Measurements from ENCODE around the gene LIPA.
"Not testable (repeated sequence)": the region's sequence is repeated elsewhere in the genome, so short reads cannot be mapped to it uniquely, and the experiment has no call there.

LIPA gene

GRCh38 chr10:89251409-89252224, at the start of gene LIPA:
Gene LIPA, minus strand, starts transcription at chr10:89251775. Its CDS starts 4,127 bp downstream, at chr10:89247648.
- DNase-seq: peak; percentile 92 to 99 (median 97)
- intact Hi-C loops (cut with DNase I): loop anchor here (5.0 kb wide), 1 partner anchor 34 kb away; no protein-coding TSS in a partner anchor

GRCh38 chr10:89301232-89301631, 49.7 kb upstream of the LIPA start:
- intact Hi-C loops (cut with DNase I): no loop called here
- DNase-seq: peak in 10 of 42 donors; percentile 12 to 70 (median 30)

GRCh38 chr10:89299031-89299430, 47.5 kb upstream of the LIPA start:
- intact Hi-C loops (cut with DNase I): no loop called here
- no peak for DNase-seq

- intact Hi-C loops (cut with DNase I): no loop called here
- DNase-seq: no peak
Observed at GRCh38 chr10:89297791-89298190, 46.2 kb upstream of the LIPA start.

- DNase-seq: no peak
- intact Hi-C loops (cut with DNase I): no loop called here
Observed at GRCh38 chr10:89297356-89297755, 45.8 kb upstream of the LIPA start.

DNA sequence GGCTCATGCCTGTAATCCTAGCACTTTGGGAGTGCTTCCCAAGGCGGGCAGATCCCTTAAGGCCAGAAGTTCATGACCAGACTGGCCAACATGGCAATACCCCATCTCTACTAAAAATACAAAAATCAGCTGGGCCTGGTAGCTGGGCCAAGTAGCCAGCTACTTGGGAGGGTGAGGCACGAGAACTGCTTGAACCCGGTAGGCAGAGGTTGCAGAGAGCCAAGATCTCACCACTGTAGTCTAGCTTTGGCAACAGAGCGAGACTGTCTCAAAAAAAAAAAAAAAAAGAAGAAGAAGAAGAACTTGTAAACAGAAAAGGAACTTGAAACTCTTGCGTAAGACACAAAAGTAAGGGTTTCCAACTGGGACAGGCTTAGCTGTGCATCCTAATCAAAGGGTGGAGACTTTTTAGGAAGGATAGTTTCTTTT, 44.7 kb upstream of the LIPA start:
- intact Hi-C loops (cut with DNase I): no loop called here
- DNase-seq: peak in 3 of 42 donors; percentile 28 to 31 (median 30)

- intact Hi-C loops (cut with DNase I): no loop called here
- DNase-seq: no peak
Observed at GRCh38 chr10:89295597-89295996, 44.0 kb upstream of the LIPA start.

DNA sequence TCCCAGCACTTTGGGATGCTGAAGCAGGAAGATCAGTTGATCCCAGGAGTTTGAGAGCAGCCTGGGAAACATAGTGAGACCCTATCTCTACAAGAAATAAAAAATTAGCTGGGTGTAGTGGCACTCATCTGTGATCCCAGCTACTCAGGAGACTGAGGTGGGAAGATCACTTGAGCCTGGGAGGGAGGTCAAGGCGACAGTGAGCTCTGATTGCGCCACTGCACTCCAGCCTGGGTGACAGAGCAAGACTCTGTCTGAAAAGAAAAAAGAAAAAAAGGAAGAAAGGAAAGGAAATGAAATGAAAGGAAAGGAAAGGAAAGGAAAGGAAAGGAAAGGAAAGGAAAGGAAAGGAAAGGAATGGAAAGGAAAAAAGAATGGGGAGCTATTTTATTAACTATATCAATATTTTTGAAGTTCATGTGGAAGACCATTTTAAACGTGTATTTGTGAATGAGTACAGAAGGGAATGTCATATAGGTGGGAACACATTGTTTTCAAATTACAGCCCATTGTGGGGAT, 43.2 kb upstream of the LIPA start:
- DNase-seq: no peak
- intact Hi-C loops (cut with DNase I): no loop called here

GRCh38 chr10:89285303-89285702, 33.7 kb upstream of the LIPA start:
- intact Hi-C loops (cut with DNase I): not testable (repeated sequence)

DNA sequence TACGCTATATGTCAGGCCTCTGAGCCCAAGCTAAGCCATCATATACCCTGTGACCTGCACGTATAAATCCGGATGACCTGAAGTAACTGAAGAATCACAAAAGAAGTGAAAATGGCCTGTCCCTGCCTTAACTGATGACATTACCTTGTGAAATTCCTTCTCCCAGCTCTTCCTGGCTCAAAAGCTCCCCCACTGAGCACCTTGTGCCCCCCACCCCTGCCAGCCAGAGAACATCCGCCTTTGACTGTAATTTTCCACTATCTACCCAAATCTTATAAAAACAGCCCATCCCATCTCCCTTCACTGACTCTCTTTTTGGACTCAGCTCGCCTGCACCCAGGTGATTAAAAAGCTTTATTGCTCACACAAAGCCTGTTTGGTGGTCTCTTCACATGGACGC, 33.1 kb upstream of the LIPA start:
- intact Hi-C loops (cut with DNase I): not testable (repeated sequence)

More at GRCh38 chr10:89285303-89285702, 33.7 kb upstream of the LIPA start:
- DNase-seq: not testable (repeated sequence)

GRCh38 chr10:89283936-89284475, 32.4 kb upstream of the LIPA start:
- intact Hi-C loops (cut with DNase I): no loop called here
- peak in 22 of 42 donors; percentile 14 to 75 (median 44) for DNase-seq

More for the DNA sequence above, 33.1 kb upstream of the LIPA start:
- DNase-seq: not testable (repeated sequence)

DNA sequence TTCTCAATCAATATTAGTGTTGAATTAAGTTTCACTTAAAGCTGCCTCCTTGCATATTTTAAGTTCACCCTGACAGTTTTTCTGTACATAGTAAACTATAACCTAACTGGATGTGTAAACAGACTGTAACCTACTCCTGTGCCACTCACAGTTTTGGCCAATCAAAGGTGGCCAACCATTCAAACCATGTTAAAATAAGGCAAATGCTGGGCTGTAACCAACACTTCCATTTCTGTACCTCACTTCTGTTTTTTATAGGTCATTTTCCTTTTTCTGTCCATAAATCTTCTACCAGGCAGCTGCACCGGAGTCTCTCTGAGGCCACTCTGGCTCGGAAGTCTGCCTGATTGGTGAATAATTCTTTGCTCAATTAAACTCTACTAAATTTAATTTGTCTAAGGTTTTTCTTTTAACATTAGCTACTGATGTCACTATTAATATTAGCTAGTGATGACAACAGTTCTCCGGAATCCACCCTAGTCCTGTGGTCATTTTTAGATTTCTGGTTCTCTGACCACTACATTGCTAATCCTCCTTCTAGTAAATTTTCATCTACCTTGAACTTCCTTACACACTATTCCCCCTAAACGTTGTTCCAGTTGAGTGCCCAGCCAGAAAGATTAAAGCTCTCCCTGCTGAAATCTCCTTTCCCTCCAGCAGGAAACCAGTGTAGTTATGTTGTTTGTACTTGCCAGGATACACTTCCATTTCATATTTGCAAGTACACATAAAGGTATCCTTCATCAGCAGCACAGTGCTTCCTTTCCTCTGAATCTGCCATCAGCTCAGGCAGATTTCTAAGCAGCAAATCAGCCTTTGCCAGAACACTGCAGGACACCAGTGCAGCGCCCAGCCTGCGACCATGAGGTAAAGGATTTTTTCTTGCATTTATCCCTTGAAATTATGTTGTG, 31.7 kb upstream of the LIPA start:
- intact Hi-C loops (cut with DNase I): no loop called here
- no peak for DNase-seq

GRCh38 chr10:89281606-89282395, 30.2 kb upstream of the LIPA start:
- intact Hi-C loops (cut with DNase I): no loop called here
- DNase-seq: no peak

- DNase-seq: no peak
- intact Hi-C loops (cut with DNase I): no loop called here
Observed at GRCh38 chr10:89280508-89280907, 28.9 kb upstream of the LIPA start.

GRCh38 chr10:89279421-89279869, 27.9 kb upstream of the LIPA start:
- intact Hi-C loops (cut with DNase I): no loop called here

DNA sequence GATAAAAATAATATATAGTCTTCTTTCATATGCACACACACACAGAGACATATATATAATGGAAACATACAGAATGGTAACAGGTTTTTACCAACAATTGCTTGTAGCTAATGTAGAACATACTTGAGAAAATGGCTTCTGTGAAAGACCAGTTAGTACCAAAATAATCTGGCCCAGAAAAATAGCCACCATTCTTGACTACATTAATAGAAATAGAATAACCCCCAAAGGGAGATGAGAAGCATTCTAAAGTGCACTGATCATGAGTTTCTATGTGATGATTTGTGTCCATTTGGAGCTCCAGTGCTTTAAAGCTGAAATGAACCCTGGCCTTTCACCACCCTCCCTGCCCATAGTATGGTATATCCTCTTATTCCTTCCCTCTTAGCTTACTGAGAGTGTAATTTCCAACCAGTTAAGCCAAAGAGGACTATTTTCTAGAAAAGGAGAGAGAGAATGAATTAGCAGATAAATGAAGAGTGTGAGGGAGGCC, 27.4 kb upstream of the LIPA start:
- intact Hi-C loops (cut with DNase I): no loop called here

More at GRCh38 chr10:89279421-89279869, 27.9 kb upstream of the LIPA start:
- DNase-seq: no peak

DNA sequence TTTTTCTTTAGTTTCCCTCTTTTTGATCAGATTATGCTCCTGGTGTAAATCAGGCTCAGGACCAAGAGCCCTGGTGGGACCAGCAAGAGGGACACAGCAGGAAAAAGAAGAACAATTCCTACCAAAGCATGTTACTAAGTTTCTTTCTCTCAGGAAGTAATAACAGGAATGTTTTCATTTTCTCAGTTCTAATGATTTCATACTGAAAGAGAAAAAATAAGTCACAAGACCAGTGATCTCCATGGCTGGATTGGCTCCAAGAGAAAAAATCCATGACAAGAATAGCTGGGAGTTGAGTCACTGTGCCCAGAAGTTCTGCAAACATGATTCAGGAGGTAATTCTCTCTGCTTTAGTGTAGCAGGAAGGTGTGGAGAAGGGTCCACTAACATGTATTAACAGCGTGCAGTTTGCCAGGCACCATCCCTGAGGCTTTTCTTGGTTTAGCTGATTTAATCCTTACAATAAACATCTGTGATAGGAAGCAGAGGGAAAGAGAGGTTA, 26.5 kb upstream of the LIPA start:
- DNase-seq: peak in 4 of 42 donors; percentile 31 to 71 (median 51)
- intact Hi-C loops (cut with DNase I): no loop called here

More for the DNA sequence above, 27.4 kb upstream of the LIPA start:
- no peak for DNase-seq

GRCh38 chr10:89275383-89275782, 23.8 kb upstream of the LIPA start:
- intact Hi-C loops (cut with DNase I): no loop called here
- no peak for DNase-seq
